Measurements from ENCODE around the gene SCT. TPM values are rescaled to one million over a fixed set of nuclear protein-coding genes. Genes with fewer than 3 reads are reported as not detected.

SCT gene
- total RNA-seq, 1 donor from 2014 or later: not detected

GRCh38 chr11:612961-613300 lies 14.1 kb downstream of the SCT start:
- Histone ChIP-seq H3K27me3 (no peaks in the 10 kb centered on the region), H3K27ac (no peak overlapping the region), H3K36me3 (peaks cover 0 to 53% of the 10 kb centered on the region in 2 donors), H3K4me1 (peaks cover 36% of the 10 kb centered on the region), H3K9me3 (no peaks in the 10 kb centered on the region), H3K4me3 (no peak overlapping the region)
- intact Hi-C loops (cut with DNase I): no loop called here
- DNase-seq (ENCODE audit: extremely low spot score in 2 of 2): no peak
- TF ChIP-seq, protein P1, sequence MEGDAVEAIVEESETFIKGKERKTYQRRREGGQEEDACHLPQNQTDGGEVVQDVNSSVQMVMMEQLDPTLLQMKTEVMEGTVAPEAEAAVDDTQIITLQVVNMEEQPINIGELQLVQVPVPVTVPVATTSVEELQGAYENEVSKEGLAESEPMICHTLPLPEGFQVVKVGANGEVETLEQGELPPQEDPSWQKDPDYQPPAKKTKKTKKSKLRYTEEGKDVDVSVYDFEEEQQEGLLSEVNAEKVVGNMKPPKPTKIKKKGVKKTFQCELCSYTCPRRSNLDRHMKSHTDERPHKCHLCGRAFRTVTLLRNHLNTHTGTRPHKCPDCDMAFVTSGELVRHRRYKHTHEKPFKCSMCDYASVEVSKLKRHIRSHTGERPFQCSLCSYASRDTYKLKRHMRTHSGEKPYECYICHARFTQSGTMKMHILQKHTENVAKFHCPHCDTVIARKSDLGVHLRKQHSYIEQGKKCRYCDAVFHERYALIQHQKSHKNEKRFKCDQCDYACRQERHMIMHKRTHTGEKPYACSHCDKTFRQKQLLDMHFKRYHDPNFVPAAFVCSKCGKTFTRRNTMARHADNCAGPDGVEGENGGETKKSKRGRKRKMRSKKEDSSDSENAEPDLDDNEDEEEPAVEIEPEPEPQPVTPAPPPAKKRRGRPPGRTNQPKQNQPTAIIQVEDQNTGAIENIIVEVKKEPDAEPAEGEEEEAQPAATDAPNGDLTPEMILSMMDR (IDR thresholded peaks at IDR 0.05): no peak
- no peak for TF ChIP-seq POLR2A (IDR thresholded peaks at IDR 0.05)
- no peak for TF ChIP-seq POLR2AphosphoS5 (IDR thresholded peaks at IDR 0.05; ENCODE audit: insufficient read depth in 1 of 2, low read depth in 1 of 2)

GRCh38 chr11:612201-612960 lies 14.6 kb downstream of the SCT start:
- Histone ChIP-seq H3K4me1 (peaks cover 36% of the 10 kb centered on the region), H3K27me3 (no peaks in the 10 kb centered on the region), H3K27ac (no peak overlapping the region), H3K36me3 (peaks cover 0 to 57% of the 10 kb centered on the region in 2 donors), H3K9me3 (no peaks in the 10 kb centered on the region), H3K4me3 (no peak overlapping the region)
- peak in 1 of 2 donors; percentile 84 for DNase-seq (ENCODE audit: extremely low spot score in 2 of 2)
- no peak for TF ChIP-seq POLR2A (IDR thresholded peaks at IDR 0.05)
- TF ChIP-seq, protein P1 (IDR thresholded peaks at IDR 0.05): no peak
- TF ChIP-seq POLR2AphosphoS5 (IDR thresholded peaks at IDR 0.05; ENCODE audit: insufficient read depth in 1 of 2, low read depth in 1 of 2): no peak
- intact Hi-C loops (cut with DNase I): no loop called here

- H3K27ac ChIP-seq: no peak overlapping the region
- DNase-seq (ENCODE audit: extremely low spot score in 2 of 2): peak in 1 of 2 donors; percentile 79
- peaks cover 0 to 68% of the 10 kb centered on the region in 2 donors for H3K36me3 ChIP-seq
- no peak overlapping the region for H3K4me3 ChIP-seq
- intact Hi-C loops (cut with DNase I): no loop called here
- peaks cover 31% of the 10 kb centered on the region for H3K4me1 ChIP-seq
- no peak for TF ChIP-seq POLR2AphosphoS5 (IDR thresholded peaks at IDR 0.05; ENCODE audit: insufficient read depth in 1 of 2, low read depth in 1 of 2)
- TF ChIP-seq, protein P1 (IDR thresholded peaks at IDR 0.05): no peak
- no peak for TF ChIP-seq POLR2A (IDR thresholded peaks at IDR 0.05)
- H3K9me3 ChIP-seq: no peaks in the 10 kb centered on the region
- no peaks in the 10 kb centered on the region for H3K27me3 ChIP-seq
Observed at GRCh38 chr11:611001-611996, 15.7 kb downstream of the SCT start.

GRCh38 chr11:610146-610801 lies 16.7 kb downstream of the SCT start:
- H3K4me1 ChIP-seq: peaks cover 26% of the 10 kb centered on the region
- no peak for DNase-seq (ENCODE audit: extremely low spot score in 2 of 2)
- intact Hi-C loops (cut with DNase I): no loop called here
- H3K27ac ChIP-seq: no peak overlapping the region
- peaks cover 0 to 79% of the 10 kb centered on the region in 2 donors for H3K36me3 ChIP-seq
- no peak for TF ChIP-seq POLR2AphosphoS5 (IDR thresholded peaks at IDR 0.05; ENCODE audit: insufficient read depth in 1 of 2, low read depth in 1 of 2)
- TF ChIP-seq, protein P1 (IDR thresholded peaks at IDR 0.05): no peak
- no peak overlapping the region for H3K4me3 ChIP-seq
- no peaks in the 10 kb centered on the region for H3K9me3 ChIP-seq
- no peaks in the 10 kb centered on the region for H3K27me3 ChIP-seq
